K562 (cell line): ENCODE results near the gene PPP1R13L. TPM values are rescaled to one million over a fixed set of nuclear protein-coding genes. Genes with fewer than 3 reads are reported as not detected.

Experiments used
- BACH1 ChIP-seq: fragments of 200-800 bp; sonication (Bioruptor generic); IDR thresholded peaks from 2 replicates; pipeline ENCODE4 v1.6.1; 2016; ENCODE audit warnings: missing genetic modification characterization, missing compliant biosample characterization
- CCNT2 ChIP-seq: IDR thresholded peaks from 2 replicates; pipeline ENCODE4 v1.6.1; 2011; ENCODE audit warnings: borderline replicate concordance, low read depth, mild to moderate bottlenecking, moderate library complexity, mixed read lengths, low read length; ENCODE audit not compliant: insufficient read length; ENCODE audit errors: extremely low read depth
- CREM ChIP-seq: IDR thresholded peaks from 2 replicates; pipeline ENCODE4 v1.6.1; 2014; ENCODE audit warnings: antibody characterized with exemption, low read depth
- CXXC5 ChIP-seq: fragments of 250-450 bp; sonication (Bioruptor Pico); IDR thresholded peaks from 2 replicates; pipeline ENCODE4 v1.8.0; 2022; ENCODE audit warnings: inconsistent platforms, mild to moderate bottlenecking, moderate library complexity
- ELK3 ChIP-seq: fragments of 450-650 bp; formaldehyde crosslinking; IDR thresholded peaks from 2 replicates; pipeline ENCODE4 v1.4.0; 2020; ENCODE audit warnings: mild to moderate bottlenecking
- FOXP1 ChIP-seq: sonication (generic); formaldehyde crosslinking; IDR thresholded peaks from 2 replicates; pipeline ENCODE4 v1.8.0; 2022; ENCODE audit warnings: mild to moderate bottlenecking, missing genetic modification reagents
- ID3 ChIP-seq, 2 experiments: fragments of 250-450 bp in 1 of 2; fragments of 450-650 bp in 1 of 2; sonication (Bioruptor Pico) in 1 of 2; IDR thresholded peaks; 2 replicates each; pipeline versions ENCODE4 v1.6.1 to v1.8.0; 2016 to 2021; ENCODE audit warnings: mild to moderate bottlenecking in 2 of 2, moderate library complexity in 2 of 2, missing compliant biosample characterization in 1 of 2, missing genetic modification characterization in 1 of 2
- MAX ChIP-seq: sonication (generic); formaldehyde crosslinking; IDR thresholded peaks from 2 replicates; pipeline ENCODE4 v1.9.0; 2022; ENCODE audit warnings: mild to moderate bottlenecking, missing genetic modification reagents
- MAZ ChIP-seq, 2 experiments: fragments of 450-650 bp in 1 of 2; sonication (generic) in 1 of 2; formaldehyde crosslinking; IDR thresholded peaks in 1 of 2; conservative IDR thresholded peaks in 1 of 2; 2 replicates each; pipeline versions ENCODE4 v1.4.0 to v1.5.0; 2020; ENCODE audit warnings: mild to moderate bottlenecking in 1 of 2, missing genetic modification reagents in 1 of 2
- MLLT1 ChIP-seq, 2 experiments: fragments of 450-650 bp; IDR thresholded peaks; 2 replicates each; pipeline ENCODE4 v1.6.1; 2016
- NRF1 ChIP-seq, 2 experiments: fragments of 450-650 bp; IDR thresholded peaks in 1 of 2; conservative IDR thresholded peaks in 1 of 2; 2 replicates each; pipeline ENCODE4 v1.6.1; 2014; ENCODE audit warnings: mild to moderate bottlenecking in 2 of 2
- RAD21 ChIP-seq, 2 experiments: fragments of 250-450 bp in 1 of 2; fragments of 450-650 bp in 1 of 2; sonication (Bioruptor Pico) in 1 of 2; formaldehyde crosslinking in 1 of 2; IDR thresholded peaks in 1 of 2; conservative IDR thresholded peaks in 1 of 2; 2 replicates each; pipeline versions ENCODE4 v1.4.0 to v1.8.0; 2020 to 2022; ENCODE audit warnings: mild to moderate bottlenecking in 2 of 2, moderate library complexity in 1 of 2
- SETDB1 ChIP-seq: IDR thresholded peaks from one replicate; pipeline ENCODE4 v1.6.1; 2012; ENCODE audit warnings: low read length, control low read depth, inconsistent platforms
- SUPT5H ChIP-seq: fragments of 450-650 bp; IDR thresholded peaks from 2 replicates; pipeline ENCODE4 v1.6.1; 2016
- VEZF1 ChIP-seq: fragments of 200-800 bp; sonication (Bioruptor generic); IDR thresholded peaks from 2 replicates; pipeline ENCODE4 v1.6.1; 2017; ENCODE audit warnings: missing genetic modification characterization, missing compliant biosample characterization
- XRCC4 ChIP-seq: IDR thresholded peaks from one replicate; pipeline ENCODE4 v1.6.1; 2011; ENCODE audit not compliant: insufficient read depth, insufficient read length; ENCODE audit errors: extremely low read depth
- ZNF121 ChIP-seq: sonication (generic); formaldehyde crosslinking; conservative IDR thresholded peaks from 2 replicates; pipeline ENCODE4 v1.8.0; 2022; ENCODE audit warnings: missing genetic modification reagents
- ZNF3 ChIP-seq: fragments of 250-450 bp; sonication (Bioruptor Pico); IDR thresholded peaks from 2 replicates; pipeline ENCODE4 v1.5.0; 2021; ENCODE audit warnings: mild to moderate bottlenecking, moderate library complexity
- ZNF584 ChIP-seq: fragments of 200-800 bp; sonication (Bioruptor generic); IDR thresholded peaks from 2 replicates; pipeline ENCODE4 v1.6.1; 2016; ENCODE audit warnings: low read depth, mild to moderate bottlenecking, missing genetic modification characterization, missing compliant biosample characterization
- ZNF696 ChIP-seq: fragments of 250-450 bp; sonication (Bioruptor Pico); conservative IDR thresholded peaks from 2 replicates; pipeline ENCODE4 v1.4.0; 2020; ENCODE audit warnings: mild to moderate bottlenecking, moderate library complexity
- polyA plus RNA-seq, 8 experiments: library from polyadenylated mRNA; depleted of rRNA in 4 of 8; stranded (reverse) in 5 of 8; unstranded in 3 of 8; fragments of >200 nt; fragmentation: Nextera tagmentation in 2 of 8; fragmentation: Illumina TruSeq in 1 of 8; extraction: Ambion mirVana in 2 of 8; extraction: Trizol in 1 of 8; gene quantifications; 2 replicates each; pipeline versions ENCODE4 v1.2.1 to v1.2.3, GENCODE V29; 2011 to 2014; ENCODE audit warnings: inconsistent platforms in 1 of 8, missing spikeins in 1 of 8
- total RNA-seq, 7 experiments: library from RNA; depleted of rRNA in 6 of 7; stranded (reverse); fragments of >200 nt in 6 of 7; fragmentation: Illumina TruSeq in 2 of 7; extraction: Trizol in 2 of 7; gene quantifications; 2 replicates each; pipeline versions ENCODE4 v1.2.1 to v1.2.3, GENCODE V29; 2011 to 2021; ENCODE audit warnings: low replicate concordance in 1 of 7

PPP1R13L gene
- total and polyA plus RNA-seq, 9 of the 15 experiments (the other 6 are each of a cell fraction or from before 2014, with no cell fraction given): 0.32 to 6.7 (median 2.0) TPM

GRCh38 chr19:45428384-45429231, 23.7 kb upstream of the PPP1R13L start (continued):
- peak in 1 of 2 experiments; percentile 32; a peak in 3 of 4 replicates for TF ChIP-seq RAD21 (CRISPR knock-in tag; conservative IDR thresholded peaks at IDR 0.05 in 1 of 2, IDR thresholded peaks at IDR 0.05 in 1 of 2)
- no peak for TF ChIP-seq FOXP1
- TF ChIP-seq MLLT1 (IDR thresholded peaks at IDR 0.05): no peak
- TF ChIP-seq CCNT2: peak; percentile 65
- TF ChIP-seq MAZ (CRISPR knock-in tag; conservative IDR thresholded peaks at IDR 0.05 in 1 of 2, IDR thresholded peaks at IDR 0.05 in 1 of 2): peak; percentile 57 to 75; a peak in 3 of 4 replicates
- no peak for TF ChIP-seq ZNF3
- no peak for TF ChIP-seq ELK3 (CRISPR knock-in tag)
- TF ChIP-seq BACH1 (tag): no peak
- TF ChIP-seq ZNF696 (CRISPR knock-in tag): no peak
- no peak for TF ChIP-seq SETDB1
- TF ChIP-seq ZNF584: no peak
- no peak for TF ChIP-seq ID3 (CRISPR knock-in tag; IDR thresholded peaks at IDR 0.05)
- no peak; the same call in 1 of the 2 replicates for TF ChIP-seq ID3 (tag; IDR thresholded peaks at IDR 0.05)
- TF ChIP-seq CREM: peak; percentile 64; the same call in 1 of the 2 replicates
- peak; percentile 69 for TF ChIP-seq CXXC5 (CRISPR knock-in tag)
- TF ChIP-seq SUPT5H: no peak
- peak in 1 of 2 experiments; percentile 16; a peak in 1 of 4 replicates for TF ChIP-seq NRF1 (conservative IDR thresholded peaks at IDR 0.05 in 1 of 2, IDR thresholded peaks at IDR 0.05 in 1 of 2)
- no peak for TF ChIP-seq XRCC4
- TF ChIP-seq MAX (CRISPR knock-in tag): no peak
- peak; percentile 89 for TF ChIP-seq VEZF1 (CRISPR knock-in tag)
- TF ChIP-seq ZNF121 (CRISPR knock-in tag): no peak
